HK-2 (cell line): ENCODE measurements around the gene HELQ.
A peak's percentile ranks its signal among the peaks of the same experiment; 100 is the strongest.
"Not testable (repeated sequence)": the region's sequence is repeated elsewhere in the genome, so short reads cannot be mapped to it uniquely, and the experiment has no call there.

Experiments
- DNase-seq: peaks from one replicate; pipeline ENCODE4 v3.0.0-alpha.2; 2018; ENCODE audit not compliant: unreplicated experiment

The HELQ gene, protein sequence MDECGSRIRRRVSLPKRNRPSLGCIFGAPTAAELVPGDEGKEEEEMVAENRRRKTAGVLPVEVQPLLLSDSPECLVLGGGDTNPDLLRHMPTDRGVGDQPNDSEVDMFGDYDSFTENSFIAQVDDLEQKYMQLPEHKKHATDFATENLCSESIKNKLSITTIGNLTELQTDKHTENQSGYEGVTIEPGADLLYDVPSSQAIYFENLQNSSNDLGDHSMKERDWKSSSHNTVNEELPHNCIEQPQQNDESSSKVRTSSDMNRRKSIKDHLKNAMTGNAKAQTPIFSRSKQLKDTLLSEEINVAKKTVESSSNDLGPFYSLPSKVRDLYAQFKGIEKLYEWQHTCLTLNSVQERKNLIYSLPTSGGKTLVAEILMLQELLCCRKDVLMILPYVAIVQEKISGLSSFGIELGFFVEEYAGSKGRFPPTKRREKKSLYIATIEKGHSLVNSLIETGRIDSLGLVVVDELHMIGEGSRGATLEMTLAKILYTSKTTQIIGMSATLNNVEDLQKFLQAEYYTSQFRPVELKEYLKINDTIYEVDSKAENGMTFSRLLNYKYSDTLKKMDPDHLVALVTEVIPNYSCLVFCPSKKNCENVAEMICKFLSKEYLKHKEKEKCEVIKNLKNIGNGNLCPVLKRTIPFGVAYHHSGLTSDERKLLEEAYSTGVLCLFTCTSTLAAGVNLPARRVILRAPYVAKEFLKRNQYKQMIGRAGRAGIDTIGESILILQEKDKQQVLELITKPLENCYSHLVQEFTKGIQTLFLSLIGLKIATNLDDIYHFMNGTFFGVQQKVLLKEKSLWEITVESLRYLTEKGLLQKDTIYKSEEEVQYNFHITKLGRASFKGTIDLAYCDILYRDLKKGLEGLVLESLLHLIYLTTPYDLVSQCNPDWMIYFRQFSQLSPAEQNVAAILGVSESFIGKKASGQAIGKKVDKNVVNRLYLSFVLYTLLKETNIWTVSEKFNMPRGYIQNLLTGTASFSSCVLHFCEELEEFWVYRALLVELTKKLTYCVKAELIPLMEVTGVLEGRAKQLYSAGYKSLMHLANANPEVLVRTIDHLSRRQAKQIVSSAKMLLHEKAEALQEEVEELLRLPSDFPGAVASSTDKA

DNA sequence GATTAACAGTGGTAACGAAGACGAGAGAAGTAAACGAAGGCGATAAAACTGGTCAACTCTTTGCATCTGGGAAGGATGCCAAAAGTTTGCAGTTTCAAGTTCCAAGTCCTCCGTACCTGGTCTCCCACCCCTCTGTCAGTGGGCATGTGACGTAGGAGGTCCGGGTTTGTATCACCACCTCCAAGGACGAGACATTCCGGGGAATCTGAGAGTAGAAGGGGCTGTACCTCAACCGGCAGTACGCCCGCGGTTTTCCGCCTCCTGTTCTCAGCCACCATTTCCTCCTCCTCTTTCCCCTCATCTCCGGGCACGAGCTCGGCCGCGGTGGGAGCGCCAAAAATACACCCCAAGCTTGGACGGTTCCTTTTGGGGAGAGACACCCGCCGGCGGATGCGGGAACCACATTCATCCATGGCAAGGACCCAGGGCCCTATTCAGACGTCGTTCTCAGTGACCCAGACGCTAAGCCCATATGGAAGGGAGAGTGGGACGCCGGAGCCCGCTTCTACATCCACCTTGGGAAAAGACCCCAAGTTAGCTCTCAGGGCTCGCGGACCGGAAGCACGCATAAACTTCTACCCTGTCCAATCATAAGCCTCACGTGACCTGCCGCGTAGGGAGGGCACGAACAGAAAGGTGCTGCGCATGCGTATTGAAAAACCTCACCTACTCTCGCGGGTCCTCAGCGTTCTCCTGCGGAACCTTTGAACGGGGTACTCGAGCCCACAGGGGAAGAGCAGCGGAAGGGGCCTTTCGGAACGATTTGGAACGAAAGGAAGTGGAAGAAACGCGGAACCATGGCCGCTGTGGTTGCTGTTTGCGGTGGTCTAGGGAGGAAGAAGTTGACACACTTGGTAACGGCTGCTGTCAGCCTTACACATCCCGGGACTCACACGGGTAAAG lies at the start of gene HELQ, which contains the start of gene MRPS18C:
Gene HELQ (minus strand): TSS at position 543 of the 903 bp plus-strand sequence. CDS start 130 bp downstream, at position 413.
Gene MRPS18C (plus strand): TSS at position 778 of the 903 bp plus-strand sequence. CDS start 20 bp downstream, at position 798.
- peak; percentile 96 for DNase-seq

DNA sequence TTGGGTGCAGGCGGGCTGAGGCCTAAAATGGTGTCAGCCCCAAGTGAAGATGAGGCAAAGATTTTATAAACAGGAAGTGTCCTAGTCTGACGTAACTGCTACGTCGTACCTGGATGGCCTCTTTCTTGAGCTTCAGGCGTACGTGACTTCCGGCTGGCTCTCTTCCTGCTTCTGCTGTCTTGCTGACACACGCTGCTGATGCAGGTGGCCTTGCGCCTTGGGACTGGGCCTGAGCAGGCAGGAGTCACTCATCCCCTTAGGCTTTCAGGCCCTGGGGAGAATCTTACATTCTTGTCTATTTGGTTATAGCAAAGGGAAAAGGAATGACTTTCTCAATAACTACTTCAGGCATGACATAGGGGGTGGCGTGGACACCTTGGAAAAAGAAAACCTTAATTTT lies 49.4 kb upstream of the HELQ start:
- DNase-seq: no peak

DNA sequence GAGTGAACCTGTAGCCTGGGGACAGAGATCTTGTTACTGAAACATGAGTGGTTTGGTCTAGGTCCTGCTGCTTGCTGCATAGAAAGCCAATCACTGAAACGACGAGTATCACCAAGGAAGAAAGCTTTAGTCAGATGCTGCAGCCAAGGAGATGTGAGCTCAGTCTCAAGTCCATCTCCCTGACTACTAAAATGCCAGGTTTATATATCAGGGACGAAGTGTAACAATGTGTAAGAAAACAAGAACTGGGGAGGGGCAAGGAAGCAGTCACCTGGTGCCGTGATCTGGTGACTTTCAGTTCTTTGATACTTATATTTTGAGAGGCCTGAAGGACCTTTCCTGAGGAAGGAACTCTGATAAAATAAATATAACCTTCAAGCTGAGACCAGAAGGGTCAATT lies 48.9 kb upstream of the HELQ start:
- DNase-seq: no peak

DNA sequence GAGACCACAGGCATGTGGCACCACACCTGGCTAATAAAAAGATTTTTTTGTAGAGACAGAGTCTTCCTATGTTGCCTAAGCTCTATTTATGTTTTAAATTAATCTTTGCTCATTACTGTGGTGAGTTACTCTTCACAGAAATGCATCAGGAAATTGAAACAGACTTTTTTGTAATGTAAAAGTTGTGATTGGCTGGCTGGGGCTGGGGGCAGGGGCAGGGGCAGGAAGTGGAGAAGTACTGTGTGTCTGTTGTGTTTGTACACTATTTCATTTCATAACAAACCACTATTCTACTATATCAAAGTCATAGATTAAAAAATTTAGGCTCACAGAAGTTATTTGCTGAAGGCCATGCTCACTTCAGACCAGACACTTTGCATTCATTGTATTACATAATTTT lies 48.4 kb upstream of the HELQ start:
- no peak for DNase-seq

DNA sequence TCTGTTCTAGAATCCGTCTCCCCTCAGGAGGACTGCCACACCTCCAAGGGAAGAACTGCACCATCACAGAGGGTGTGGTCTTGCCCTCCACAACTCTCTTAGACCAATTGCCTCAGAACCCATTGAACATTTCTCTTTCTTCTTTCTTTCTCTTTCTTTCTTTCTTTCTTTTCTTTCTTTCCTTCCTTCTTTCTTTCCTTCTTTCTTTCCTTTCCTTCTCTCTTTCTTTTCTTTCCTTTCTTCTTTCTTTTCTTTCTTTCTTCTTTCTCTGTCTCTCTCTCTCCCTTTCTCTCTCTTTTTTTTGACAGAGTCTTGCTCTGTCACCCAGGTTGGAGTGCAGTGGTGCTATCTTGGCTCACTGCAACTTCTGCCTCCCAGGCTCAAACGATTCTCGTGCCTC lies 46.0 kb upstream of the HELQ start:
- DNase-seq: not testable (repeated sequence)

DNA sequence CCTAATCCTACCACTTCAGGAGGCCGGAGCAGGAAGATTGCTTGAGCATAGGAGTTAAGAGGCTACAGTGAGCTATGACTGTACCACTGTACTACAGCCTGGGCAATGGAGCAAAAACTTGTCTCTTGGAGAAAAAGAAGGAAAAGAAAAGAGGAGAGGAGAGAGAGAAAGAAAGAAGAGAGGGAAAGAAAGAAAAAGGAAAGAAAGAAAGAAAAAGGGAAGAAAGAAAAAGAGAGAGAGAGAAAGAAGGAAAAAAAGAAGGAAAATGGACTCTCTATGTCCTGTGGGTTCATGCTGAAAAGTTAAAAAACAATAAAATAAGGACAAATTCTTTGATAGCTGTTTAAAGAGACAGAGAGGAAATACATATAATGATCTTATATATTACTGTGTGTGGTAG lies 42.6 kb upstream of the HELQ start:
- no peak for DNase-seq

DNA sequence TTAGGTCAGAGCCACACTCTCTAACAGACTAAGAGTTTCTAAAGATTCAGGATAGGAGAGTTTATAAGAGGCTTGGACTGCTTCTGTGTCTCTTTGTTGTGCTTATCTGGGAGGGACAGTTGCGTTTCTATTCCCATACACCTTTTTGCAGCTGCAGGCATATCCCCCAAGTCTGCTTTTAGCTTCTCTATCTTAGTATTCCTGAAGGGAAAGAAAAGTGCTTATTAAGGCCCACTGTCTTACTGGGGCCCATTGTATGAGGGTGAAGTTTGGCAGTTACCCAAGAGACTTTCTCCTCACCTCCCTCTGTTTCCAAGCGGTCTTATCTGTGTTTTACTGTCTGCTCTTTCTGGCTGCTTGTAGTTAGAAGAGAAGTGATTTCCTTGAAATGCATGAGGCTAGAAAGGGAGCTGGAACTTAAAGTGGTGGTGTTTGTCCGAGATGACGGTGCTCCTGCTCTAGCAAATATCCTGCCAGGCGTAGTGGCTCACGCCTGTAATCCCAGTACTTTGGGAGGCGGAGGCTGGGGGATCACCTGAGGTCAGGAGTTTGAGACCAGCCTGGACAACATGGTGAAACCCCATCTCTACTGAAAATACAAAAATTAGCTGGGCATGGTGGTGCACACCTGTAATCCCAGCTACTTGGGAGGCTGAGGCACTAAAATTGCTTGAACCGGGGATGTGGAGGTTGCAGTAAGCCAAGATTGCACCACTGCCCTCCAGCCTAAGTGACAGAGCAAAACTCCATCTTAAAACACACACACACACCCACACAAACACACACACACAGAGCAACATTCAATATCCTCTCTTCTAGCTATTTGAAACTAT lies 40.7 kb upstream of the HELQ start:
- not testable (repeated sequence) for DNase-seq

DNA sequence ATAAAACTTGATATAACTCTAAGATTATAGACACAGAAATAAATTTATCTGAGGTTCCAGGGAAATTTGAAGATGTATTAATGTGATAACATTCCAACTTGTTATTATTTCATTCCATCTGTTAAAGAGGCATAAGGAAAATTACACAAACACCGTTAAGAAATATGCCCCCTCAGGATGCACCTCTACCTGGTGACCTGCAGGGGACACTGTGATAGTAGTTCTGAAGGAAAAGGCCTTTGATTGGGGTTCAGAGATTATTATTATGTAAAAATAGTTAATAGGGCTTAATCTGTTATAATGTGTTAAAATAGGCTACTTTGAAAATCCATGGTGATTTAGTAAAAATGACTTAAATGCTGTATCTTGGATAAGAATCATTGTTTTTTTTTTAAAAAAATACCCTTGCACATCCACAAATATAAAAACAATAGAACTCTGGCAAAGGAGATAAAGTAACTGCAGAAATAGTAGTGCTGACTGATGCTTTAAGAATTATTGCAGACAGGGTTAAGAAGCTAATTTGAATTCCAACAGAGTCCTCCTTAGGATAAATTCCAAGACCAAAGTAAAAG lies 35.3 kb upstream of the HELQ start:
- DNase-seq: no peak

DNA sequence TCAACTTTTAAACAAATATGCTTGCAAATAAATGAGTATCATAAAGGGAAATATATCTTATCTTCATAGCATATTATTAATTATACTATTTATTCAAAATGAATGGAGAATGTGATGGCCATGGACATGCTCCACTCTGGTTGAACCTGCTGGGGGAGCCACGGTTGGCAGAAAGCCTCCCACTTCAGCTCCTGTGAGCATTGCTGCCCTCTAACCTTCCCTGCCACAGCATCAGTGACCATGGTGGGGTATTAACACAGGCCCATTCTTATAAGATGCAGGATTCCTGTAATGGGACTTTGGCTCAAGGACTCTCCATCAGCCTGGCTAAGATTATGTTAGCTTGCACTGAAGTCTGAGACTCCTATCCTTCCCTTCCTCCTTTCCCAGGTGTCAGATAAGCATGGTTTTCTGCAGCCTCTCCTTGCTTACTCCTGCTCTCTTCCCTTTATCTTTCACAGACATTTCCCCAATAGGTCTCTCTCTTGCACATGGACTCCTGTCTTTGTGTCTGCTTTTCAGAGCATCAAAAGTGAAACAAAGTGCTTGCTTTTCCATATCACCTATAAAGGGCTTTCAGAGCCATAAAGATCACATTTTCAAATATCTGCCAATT lies 34.2 kb upstream of the HELQ start:
- DNase-seq: no peak

DNA sequence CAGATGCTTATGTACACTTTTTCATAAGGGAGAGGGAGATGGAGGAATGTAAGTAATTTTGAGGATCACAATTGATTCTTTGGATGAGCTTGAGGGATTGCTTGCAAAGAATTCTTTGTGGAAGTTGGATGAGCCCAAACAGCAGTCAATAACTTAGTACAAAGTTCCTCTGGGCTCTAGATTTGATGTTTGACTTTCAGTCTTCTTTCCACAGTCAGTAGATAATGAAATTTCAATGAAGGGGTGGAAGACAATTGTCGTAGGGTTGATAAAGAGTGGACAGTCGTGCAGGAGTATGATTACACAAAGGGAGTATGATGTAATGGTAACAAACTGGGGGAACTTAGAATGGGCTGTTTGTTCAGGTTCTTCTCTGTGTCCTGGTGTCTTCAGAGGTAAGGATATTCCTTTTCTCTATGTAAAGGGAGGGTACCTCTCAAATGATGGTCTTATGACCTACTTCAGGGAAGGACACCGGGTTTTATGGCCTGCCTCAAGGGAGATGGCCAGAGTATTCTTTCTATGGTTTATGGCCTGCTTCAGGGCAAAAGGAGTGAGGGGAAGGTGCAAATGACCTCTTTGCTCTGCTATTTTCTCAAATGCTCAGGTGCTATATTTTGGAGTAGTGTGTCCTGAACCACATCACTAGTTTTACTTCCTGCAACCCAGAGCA lies 31.0 kb upstream of the HELQ start:
- no peak for DNase-seq

DNA sequence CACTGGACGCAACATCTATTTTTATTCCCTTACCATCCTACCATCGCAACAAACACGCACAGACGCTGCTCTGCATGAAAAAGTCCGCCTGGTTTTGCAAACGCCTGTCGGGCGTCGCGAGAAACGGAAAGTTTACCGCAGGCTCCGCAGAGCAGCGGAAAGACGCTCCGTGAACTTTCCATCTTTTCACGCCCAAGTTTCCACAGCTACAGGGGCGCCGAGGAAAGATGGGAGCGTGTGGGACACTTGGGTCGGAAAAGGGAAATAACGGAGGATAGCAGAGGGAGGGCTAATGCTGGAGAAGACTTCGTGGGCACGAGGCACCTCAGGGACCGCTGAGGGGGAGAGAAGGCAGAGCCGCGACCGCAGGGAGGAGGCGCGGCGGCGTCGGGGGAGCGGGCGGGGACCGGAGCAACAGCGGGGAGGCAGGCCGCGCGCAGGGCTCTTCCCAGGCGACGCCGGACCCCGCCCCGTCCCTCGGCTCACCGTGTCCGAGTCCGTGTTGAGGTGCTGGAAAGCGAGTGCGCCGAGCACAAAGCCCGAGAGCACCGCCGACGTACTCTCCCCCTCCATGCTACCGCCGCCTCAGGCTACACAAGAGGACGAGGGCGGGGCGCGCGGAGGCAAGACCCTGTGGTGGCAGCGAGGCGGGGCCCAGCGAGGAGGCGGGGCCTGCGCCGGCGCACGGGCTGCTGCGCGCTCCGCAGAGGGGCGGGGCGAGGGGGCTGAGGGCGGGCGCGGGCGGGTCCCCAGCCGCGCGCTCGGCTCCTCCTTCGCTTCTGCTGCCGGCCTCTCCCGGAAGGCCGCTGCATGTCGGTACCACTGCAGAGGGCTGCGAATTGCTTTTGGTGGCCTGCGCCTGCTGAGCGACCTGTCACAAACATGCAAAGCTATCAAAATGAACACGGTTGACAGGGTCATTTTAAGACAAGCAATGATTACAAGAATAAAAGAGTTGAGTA lies 29.2 kb upstream of the HELQ start, which contains the start of gene ABRAXAS1:
Gene ABRAXAS1 (minus strand): TSS at position 601 of the 962 bp plus-strand sequence. CDS start 28 bp downstream, at position 573.
- DNase-seq: peak; percentile 92

DNA sequence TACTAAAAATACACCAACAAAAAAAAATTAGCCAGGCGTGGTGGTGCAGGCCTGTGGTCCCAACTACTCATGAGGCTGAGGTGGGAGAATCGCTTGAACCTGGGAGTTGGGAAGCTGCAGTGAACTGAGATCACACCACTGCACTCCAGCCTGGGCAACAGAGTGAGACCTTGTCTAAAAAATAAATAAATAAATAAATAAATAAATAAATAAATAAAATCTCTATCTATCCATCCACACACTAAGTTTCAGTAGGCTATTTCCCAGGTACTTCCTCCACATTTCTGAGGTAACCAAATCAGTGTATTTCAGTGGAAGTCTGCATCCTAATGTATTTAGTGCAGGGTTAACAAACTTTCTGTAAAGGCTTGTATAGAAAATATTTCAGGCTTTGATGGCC lies 18.3 kb upstream of the HELQ start:
- no peak for DNase-seq

DNA sequence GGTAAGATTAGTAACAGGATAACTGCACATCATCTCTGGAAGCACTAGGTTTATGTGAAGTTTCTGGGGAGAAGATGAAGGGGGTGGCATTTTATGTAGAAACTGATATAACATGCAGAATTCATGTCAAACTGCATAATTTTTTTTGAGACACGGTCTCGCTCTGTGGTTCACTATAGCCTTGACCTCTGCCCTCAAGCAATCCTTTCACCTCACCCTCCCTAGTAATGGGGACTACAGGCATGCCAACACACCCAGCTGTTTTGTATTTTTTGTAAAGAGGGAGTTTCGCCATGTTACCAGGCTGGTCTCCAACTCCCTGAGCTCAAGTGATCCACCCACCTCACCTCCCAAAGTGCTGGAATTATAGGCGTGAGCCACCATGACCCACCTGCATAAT lies 17.8 kb upstream of the HELQ start:
- no peak for DNase-seq

DNA sequence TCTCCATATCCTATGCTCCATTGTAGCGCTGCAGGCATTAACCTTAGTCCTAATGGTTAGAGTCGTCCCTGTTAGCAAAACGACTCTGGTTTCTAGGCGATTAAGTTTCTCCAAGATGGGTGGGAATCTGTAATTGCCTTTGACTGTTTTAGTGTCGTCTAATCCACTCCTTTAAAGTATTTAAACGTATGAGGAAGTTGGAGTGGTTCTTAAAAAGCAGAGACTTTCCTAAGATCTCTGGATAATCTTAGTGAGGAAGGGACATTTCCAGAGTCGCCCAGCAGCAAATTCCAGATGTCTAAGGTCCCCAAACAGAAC lies 520 bp upstream of the HELQ start:
- no peak for DNase-seq

DNA sequence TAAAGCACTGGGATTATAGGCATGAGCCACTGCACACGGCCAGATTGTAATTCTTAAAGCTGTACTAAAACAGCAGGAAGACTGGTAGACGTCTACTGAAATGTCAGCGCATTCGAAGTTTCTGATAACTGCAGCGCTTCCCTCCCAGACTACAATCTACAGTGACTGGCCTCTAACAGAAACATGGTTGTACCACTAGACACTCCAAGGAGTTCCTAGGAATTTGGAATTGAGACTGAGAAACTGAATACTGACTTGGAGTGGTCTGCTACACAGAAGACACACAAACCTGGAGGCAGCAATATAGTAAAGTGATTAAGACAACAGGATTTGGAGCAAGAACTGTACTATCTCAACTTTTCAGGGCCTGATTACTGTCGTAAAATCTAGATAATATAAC lies 937 bp downstream of the HELQ start:
- no peak for DNase-seq

DNA sequence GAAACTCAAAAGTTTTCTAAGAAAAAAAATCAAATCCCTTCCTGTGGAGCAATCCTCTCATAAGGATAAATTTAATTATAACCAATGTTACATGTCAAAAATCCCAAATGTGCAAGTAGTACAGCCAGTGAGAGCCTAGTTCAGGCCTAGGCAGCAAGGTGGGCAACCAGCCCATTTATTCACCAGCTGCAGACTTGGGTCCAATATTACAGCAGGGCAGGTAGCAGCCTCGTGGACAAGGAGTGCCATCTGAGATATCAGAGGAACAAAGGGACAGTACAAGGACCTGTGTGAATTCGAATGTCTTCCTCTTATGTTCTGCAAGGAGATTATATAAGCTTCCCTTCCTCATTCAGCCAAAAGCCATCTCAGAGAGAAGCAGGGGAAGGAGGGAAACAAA lies 6.6 kb downstream of the HELQ start:
- DNase-seq: no peak

DNA sequence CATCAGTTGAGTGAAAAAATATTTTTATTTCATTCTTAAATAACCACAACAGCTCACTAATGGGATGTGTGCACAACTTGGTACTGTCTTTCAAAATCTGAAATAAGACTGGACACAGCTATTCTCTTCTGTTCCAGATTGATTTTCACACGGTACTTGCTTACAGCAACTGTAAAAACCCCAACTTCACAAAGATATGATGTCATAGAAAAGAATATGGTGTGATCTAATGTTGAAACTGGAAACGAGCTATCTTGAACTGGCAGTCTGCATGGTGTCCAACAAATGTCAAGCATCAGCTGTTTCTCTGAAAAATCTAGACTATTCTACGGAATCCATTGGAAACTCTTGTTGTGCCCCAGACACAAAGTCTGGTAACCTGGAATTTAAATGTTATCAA lies 14.7 kb downstream of the HELQ start:
- no peak for DNase-seq
